ENCODE results near the gene UBASH3A. TPM values are rescaled to one million over a fixed set of nuclear protein-coding genes. Genes with fewer than 3 reads are reported as not detected.

Gene UBASH3A
- total RNA-seq, 1 experiment from 2014 or later: not detected

DNA sequence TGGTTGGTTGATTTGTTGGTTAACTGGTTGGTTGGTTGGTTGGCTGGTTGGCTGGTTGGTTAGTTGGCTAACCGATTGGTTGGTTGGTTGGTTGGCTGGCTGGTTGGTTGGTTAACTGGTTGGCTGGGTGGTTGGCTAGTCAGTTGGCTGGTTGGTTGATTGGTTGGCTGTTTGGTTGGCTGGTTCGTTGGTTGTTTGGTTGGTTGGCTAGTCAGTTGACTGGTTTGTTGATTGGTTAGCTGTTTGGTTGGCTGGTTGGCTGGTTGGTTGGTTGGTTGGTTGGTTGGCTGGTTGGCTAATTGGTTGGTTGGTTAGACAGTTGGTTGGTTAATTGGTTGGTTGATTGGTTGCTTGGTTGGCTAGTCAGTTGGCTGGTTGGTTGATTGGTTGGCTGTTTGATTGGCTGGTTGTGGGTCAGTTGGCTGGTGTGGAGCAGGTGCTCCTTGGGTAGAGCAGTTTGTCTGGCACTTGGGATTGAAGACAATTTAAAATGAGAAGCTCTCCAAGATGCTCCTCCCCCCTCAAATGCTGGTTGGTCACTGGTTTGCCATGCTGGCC is 85.4 kb downstream of the UBASH3A start:
- no peak for DNase-seq (ENCODE audit: low read depth)

DNA sequence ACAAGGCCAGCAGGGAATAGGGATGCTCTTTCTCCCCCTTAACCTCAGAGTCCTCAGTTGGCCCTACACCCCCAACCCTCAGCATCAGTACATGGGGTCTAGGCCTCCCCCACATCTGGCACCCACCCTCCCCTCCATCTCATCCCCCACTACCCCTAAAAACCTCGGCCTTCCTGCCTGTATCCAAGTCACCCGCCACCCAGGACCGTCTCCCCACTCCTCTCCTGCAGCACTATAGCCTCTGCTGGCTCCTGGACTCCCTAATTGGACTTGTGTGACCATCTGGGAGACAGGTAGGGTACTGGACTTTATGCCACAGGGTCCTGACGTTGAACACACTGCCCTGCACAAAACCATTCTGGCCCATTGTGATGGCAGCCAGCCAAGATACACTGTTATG is 86.3 kb downstream of the UBASH3A start:
- DNase-seq (ENCODE audit: low read depth): no peak

GRCh38 chr21:42490720-42491119 is 87.0 kb downstream of the UBASH3A start:
- no peak for DNase-seq (ENCODE audit: low read depth)

GRCh38 chr21:42491328-42491727 is 87.6 kb downstream of the UBASH3A start:
- DNase-seq (ENCODE audit: low read depth): no peak

GRCh38 chr21:42492201-42492600 is 88.5 kb downstream of the UBASH3A start:
- DNase-seq (ENCODE audit: low read depth): no peak

DNA sequence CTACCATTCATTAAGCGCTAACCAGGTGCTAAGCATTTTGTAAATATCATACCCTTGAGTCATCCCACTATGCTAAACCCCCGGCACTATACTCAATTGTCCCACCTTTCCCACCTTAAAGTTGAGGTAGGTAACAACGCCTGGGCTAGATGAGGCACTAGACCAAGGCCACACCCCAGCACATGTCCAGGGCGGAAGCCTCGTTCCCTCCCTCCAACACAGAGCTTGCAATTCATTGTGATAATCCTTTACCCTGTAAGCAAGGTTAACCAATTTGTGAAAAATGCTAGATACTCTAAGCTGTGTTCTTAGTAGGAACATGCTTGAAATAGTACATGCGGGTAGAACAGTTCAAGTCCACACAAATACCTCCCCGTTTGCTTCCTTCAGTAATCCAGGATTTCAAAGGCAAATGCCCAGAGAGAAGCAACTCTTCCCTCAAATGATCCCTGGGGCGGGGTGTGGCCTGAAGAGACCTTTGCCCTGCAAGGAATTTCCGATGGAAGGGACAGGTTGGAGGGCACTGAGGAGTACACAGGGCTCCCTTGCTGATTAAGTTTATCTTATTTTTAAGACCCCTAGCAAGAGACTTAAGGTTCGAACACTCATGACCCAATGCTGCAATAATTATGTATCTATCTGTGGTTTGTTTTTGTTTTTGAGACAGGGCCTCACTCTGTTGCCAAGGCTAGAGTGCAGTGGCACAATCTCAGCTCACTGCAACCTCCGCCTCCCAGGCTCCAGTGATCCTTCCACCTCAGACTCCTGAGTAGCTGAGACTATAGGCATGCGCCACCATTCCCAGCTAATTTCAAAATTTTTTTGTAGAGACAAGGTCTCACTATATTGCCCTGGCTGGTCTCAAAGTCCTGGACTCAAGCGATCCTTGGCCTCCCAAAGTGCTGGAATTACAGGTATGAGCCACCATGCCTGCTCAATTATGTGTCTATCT is 89.7 kb downstream of the UBASH3A start:
- DNase-seq (ENCODE audit: low read depth): no peak

- no peak for DNase-seq (ENCODE audit: low read depth)
These were observed 91.3 kb downstream of the UBASH3A start for GRCh38 chr21:42495027-42495426.

DNA sequence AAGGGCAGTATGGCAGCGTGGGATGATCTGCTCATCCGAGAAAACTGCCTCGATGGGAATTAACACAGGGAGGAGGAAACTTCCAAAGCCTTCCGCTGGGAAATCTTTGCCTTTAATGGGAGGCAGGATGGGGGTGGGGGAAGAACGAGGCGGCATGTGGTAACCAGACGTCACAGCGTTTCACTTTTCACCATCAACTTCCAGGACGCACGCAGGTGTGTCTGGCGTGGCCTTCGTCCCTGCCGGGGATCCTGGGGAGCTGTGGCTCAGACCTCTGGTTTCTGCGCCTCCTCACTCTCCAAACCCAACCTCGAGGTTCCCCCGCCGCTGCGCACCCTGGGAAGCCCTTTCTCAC is 92.0 kb downstream of the UBASH3A start:
- DNase-seq (ENCODE audit: low read depth): no peak

DNA sequence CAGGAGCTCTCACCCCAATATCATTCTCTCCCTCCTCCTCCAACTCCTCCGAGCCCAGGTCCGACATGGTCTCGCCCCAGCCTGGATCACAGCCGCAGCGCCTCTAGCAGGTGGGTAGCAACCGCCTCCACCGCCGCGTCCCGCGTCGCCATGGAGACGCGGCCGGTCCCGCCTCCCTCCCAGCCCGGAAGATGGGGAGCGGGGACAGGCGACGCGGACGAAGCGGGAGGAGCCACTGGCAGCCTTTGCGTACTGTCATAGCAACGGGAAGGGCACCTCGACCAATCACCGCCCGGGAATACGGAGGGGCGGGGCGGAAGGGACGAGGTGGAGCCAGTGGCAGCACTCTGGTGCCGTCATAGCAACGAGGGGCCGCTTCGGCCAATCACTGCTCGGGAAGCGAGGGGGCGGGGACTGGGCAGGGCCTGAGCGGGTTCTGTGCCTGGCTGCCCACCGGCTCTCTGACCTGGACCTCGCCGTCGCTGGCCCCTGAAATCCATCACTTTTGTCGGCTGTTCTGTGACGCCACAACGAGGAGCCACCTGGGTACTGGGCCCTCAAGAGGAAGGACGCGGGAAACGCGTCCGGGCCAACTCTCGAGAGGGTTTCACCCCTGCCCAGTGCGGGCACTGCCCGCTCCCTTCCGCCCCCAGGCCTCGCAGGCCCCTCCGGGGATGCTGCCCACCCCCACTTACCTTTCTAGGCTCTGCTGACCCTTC is 92.6 kb downstream of the UBASH3A start, which contains the start of gene RSPH1:
RSPH1 (minus strand) TSS at position 105 of the 719 bp plus-strand sequence; CDS start at position 67, 38 bp downstream.
- DNase-seq (ENCODE audit: low read depth): peak; percentile 100

DNA sequence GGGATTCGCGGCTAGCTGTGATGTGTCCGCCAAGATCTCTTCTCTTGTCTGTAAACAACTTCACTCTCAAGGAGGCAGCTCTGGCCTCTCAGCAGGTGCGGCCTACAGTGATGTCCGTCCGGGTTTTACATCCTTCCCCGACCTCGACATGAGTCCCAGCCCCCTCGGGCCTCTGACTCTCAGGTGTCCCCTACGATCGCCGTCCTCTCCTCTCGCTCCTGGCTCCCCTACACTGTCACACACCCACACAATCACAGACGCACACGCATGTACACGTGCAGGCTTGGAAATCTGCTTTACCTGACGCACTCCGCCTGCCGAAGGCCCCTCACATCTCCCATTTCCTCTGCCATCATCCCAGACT is 93.1 kb downstream of the UBASH3A start:
- no peak for DNase-seq (ENCODE audit: low read depth)

Other genes with a start within 250 kb of the UBASH3A start
- 0.51 TPM in 2 replicates for gene ABCG1, start 184.8 kb upstream of the UBASH3A start, total RNA-seq (2014; rRNA removed; shearing (Covaris generic))
- gene TFF3, start 88.5 kb upstream of the UBASH3A start, total RNA-seq (2014; rRNA removed; shearing (Covaris generic)): 2.4 and 3.4 TPM in 2 replicates
- gene TFF2, start 52.9 kb upstream of the UBASH3A start, total RNA-seq (2014; rRNA removed; shearing (Covaris generic)): not detected in 2 replicates
- not detected in 2 replicates for gene TFF1, start 37.4 kb upstream of the UBASH3A start, total RNA-seq (2014; rRNA removed; shearing (Covaris generic))
- gene TMPRSS3, start 7.8 kb upstream of the UBASH3A start, total RNA-seq (2014; rRNA removed; shearing (Covaris generic)): 8.7 TPM in 1 of 2 replicates, not detected in the other
- 0.23 and 0.80 TPM in 2 replicates for gene RSPH1, start 92.3 kb downstream of the UBASH3A start, total RNA-seq (2014; rRNA removed; shearing (Covaris generic))
- 10.9 and 23.2 TPM in 2 replicates for gene SLC37A1, start 110.0 kb downstream of the UBASH3A start, total RNA-seq (2014; rRNA removed; shearing (Covaris generic))
- gene PDE9A, start 249.7 kb downstream of the UBASH3A start, total RNA-seq (2014; rRNA removed; shearing (Covaris generic)): 0.17 TPM in 1 of 2 replicates, not detected in the other

Data from Daoy (cell line).